ENCODE data around the gene RMDN3.

RMDN3 gene

DNA sequence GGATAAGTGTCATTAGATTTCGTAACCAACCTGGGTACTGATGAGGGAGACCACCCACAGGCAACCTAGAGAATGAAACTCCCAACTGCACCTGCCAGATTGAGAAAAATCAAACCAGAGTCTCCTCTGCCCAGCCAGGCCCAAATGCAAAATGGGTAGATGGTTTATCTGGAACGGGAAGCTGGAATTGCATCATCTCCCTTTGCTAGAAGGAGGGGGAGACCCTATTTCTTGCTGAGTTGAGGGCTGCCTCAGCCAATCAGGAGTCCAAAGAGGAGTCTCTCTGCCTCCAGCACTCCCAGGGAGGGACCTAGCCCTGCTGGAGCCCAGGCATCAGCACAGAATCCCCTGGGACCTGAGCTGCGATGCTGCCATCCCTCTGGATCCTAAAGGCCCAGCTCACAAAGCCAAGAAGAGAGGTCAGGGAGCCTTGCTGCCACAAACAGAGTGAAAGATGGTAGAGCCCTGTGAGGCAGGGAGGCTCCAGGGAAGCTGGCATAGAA, 8.1 kb downstream of the RMDN3 start:
- DNase-seq = no peak

DNA sequence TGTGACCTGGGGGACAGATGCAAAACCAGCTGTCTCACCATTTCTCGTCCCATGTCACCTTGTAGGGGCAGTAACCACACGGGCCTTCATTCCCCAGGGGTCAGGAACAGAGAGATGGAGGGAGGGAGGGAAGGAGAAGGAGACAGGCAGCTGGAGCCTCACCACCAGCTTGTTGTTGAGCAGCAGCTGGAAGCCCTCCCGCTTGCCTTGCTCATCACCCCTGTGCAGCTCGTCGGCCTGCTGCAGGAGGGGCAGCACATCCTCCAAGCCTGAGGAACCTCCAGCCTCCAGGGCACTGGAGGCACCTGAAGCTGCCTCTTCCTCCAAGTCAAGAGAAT, 10.3 kb downstream of the RMDN3 start:
- no peak for DNase-seq

DNA sequence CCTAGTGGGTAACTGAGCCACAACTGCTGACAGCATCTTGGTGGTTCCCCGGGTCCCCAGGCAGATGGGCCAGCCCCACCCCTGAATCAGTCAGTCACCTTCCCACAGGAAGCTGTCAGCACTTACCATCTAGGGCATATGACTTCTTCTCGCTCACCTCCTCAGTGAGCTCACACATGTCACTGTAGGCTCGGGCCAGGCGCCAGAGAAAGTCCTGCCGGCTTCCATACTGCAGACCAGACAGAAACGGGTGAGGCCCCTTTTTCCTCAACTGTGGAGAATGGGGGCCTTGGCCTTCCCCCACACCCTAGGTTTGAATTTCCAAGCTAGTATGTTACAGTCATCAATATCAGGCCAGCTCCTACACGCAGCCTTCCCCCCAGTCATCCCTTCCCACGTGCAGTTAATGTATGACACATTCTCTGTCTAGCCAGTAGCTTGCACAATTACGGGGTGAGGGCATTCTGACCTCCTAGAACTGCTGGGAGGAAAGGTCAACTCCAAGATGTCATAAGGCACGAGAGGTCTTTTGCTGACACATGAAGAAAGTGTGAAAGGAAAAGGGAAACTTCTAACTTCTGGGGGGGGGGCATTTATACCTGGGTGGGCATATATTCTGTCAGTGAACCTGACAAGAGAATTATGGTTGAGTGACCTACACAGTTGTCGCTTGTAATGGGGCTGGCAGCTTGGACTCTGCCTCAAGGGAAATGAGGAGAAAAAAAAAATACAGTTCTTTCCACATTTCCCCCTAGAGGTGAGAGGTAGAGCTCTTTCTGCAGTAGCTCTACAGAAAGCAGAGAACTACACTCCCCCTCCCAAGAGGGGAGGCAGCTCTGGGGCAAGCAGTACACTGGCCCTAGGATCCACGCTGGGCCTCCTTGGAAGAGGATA, 10.9 kb downstream of the RMDN3 start:
- peak; percentile 64 for DNase-seq

GRCh38 chr15:40743485-40743901, 11.6 kb downstream of the RMDN3 start:
- no peak for DNase-seq

GRCh38 chr15:40739854-40740253, 15.2 kb downstream of the RMDN3 start:
- DNase-seq = no peak

- no peak for DNase-seq
Observed at GRCh38 chr15:40739047-40739446, 16.0 kb downstream of the RMDN3 start.

GRCh38 chr15:40737048-40737447, 18.0 kb downstream of the RMDN3 start:
- DNase-seq = no peak

GRCh38 chr15:40736575-40736974, 18.5 kb downstream of the RMDN3 start:
- no peak for DNase-seq

- DNase-seq = no peak
Observed at GRCh38 chr15:40731034-40731433, 24.0 kb downstream of the RMDN3 start.

- DNase-seq = no peak
Observed at GRCh38 chr15:40723919-40724318, 31.1 kb downstream of the RMDN3 start.

GRCh38 chr15:40722934-40723333, 32.1 kb downstream of the RMDN3 start:
- DNase-seq = no peak

GRCh38 chr15:40722354-40722753, 32.7 kb downstream of the RMDN3 start:
- DNase-seq = no peak

DNA sequence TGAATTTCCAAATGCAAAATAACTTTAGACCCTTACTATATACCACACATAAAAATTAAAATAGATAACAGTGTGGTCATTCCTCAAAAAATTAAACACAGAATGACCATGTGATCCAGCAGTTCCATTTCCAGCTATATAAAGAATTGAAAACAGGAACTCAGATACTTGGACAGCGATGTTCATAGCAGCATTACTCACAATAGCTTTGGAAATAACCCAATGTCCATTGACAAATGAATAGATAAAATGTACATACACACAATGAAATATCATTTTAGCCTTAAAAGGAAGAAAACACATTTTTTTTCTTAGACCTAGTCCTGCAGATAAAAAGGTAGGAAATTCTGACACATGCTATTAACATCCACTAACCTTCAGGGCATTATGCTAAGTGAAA, 33.4 kb downstream of the RMDN3 start:
- no peak for DNase-seq

DNA sequence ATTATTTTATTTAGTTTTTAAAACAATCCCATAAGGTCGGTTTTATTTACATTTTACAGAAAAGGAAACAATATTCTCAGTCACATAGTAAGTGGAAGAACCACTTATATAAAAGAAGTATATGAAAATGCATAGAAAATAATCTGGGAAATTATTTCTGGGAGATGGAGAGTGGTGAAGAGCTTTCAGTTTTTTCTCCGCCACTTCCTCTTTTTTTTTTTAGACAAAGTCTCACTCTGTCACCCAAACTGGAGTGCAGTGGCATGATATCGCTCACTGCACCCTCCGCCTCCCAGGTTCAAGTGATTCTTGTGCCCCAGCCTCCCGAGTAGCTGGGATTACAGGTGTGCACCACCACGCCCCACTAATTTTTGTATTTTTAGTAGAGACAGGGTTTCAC, 38.9 kb downstream of the RMDN3 start:
- DNase-seq = no peak

DNA sequence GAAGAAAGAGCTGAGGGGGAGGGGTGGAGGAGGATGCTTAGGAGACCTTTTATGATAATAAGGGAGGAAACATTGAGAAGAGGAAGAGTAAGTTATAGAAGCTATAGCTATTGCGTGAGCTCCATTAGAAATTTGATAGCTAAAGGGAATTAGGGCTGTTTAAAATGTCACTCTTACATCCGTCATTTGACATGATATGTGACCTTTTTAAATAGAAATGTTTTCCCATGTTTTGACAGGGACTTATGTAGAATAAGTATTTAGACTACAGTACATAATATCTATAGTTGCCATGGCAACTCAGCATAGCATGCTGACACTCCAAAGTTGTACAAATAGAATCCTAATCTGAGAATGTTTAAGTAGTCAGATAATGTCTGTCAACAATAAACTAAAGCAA, 40.9 kb downstream of the RMDN3 start:
- no peak for DNase-seq

- no peak for DNase-seq
Observed at GRCh38 chr15:40706121-40706520, 48.9 kb downstream of the RMDN3 start.

- DNase-seq = no peak
Observed at GRCh38 chr15:40702077-40702476, 53.0 kb downstream of the RMDN3 start.

GRCh38 chr15:40697916-40698315, 57.1 kb downstream of the RMDN3 start:
- no peak for DNase-seq

DNA sequence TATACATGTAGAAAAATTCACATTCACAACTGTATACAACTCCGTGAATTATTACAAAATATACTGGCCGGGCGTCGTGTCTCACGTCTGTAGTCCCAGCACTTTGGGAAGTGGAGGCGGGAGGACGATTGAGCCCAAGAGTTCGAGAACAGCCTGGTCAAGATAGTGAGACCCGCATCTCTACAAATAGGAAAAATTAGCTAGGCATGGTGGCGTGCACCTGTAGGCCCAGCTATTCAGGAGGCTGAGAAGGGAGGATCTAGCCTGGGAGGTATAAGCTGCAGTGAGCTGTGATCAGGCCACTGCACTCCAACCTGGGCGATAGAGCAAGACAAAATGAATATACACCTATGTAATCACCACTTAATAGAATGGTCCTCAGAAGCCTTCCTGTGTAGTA, 58.8 kb downstream of the RMDN3 start:
- DNase-seq = no peak

GRCh38 chr15:40695469-40695890, 59.6 kb downstream of the RMDN3 start:
- peak; percentile 9 for DNase-seq

DNA sequence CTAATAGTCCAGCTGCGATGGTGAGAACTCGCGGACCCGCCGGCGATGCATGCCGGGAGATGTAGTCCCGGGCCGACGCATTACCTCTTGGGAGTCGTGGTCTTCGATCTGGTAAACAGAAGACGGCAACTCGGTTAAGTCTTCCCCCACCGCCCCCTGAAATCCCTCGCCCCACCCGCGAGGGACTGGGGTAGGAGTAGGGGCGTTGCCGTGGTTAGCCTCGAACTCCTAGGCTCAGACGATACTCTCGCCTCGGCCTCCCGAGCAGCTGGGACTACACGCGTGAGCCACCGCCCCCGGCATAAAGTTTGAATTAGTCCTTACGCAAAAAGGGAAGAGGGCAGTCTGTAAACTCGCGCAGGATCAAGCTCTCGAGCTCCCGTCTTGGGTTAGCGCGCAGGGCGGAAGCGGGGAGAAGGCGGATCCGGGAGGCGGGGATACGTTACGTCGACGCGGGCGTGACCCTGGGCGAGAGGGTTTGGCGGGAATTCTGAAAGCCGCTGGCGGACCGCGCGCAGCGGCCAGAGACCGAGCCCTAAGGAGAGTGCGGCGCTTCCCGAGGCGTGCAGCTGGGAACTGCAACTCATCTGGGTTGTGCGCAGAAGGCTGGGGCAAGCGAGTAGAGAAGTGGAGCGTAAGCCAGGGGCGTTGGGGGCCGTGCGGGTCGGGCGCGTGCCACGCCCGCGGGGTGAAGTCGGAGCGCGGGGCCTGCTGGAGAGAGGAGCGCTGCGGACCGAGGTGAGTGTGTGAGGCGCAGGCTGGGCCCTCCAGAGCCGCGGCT, 60.2 kb downstream of the RMDN3 start, which contains the start of gene RAD51:
Gene RAD51, plus strand, starts transcription at position 487 of the 781 bp plus-strand sequence. CDS start 3,585 bp downstream, outside the sequence.
- DNase-seq = peak; percentile 94

GRCh38 chr15:40693904-40694687, 61.0 kb downstream of the RMDN3 start:
- DNase-seq = no peak

DNA sequence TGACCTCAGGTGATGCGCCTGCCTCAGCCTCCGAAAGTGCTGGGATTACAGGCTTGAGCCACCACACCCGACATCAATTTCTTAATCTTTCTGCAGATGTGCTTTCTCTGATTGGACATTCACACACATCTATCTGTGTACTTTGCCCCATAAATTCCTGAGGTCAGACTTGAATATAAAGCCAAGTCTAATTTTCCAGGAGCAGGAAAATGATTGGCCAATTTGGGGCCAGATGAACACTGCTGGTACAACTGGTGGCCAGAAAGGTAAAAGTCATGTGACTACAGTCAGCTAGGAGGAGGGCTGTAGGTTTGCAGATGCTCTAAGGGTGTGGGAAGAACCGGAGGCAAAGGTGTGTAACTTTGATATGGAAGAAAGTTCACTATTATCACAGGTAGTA, 63.3 kb downstream of the RMDN3 start:
- no peak for DNase-seq
